Thoracic aorta (tissue), 2 donors: ENCODE measurements around the gene GPR17. TPM values are rescaled to one million over a fixed set of nuclear protein-coding genes. Genes with fewer than 3 reads are reported as not detected.

ENCODE experiments used
- ATAC-seq: fragments of 150-250 bp; one replicate; pipeline ENCODE4 v1.8.0; 2017; ENCODE audit warnings: low read depth; ENCODE audit not compliant: insufficient number of reproducible peaks, low FRiP score
- DNase-seq: peaks from one replicate; pipeline ENCODE4 v3.0.0-alpha.2; 2020; ENCODE audit warnings: low spot score
- H3K27ac ChIP-seq, 2 donors: fragments of 200-600 bp; sonication (generic); 1 replicate in 1 of 2; 2 replicates in 1 of 2; pipeline ENCODE4 v1.5.1; 2016; ENCODE audit warnings: mild to moderate bottlenecking in 2 of 2, moderate library complexity in 2 of 2
- H3K27me3 ChIP-seq: fragments of 200-600 bp; sonication (generic); replicated peaks from 2 replicates; pipeline ENCODE4 v1.6.0; 2016; ENCODE audit warnings: mild to moderate bottlenecking; ENCODE audit not compliant: insufficient read depth
- H3K36me3 ChIP-seq: fragments of 200-600 bp; sonication (generic); one replicate; pipeline ENCODE4 v1.5.1; 2016
- H3K4me1 ChIP-seq, 2 donors: fragments of 200-600 bp; sonication (generic); 1 replicate in 1 of 2; 2 replicates in 1 of 2; pipeline versions ENCODE4 v1.5.1 to v1.6.0; 2016; ENCODE audit warnings: low read depth in 2 of 2, mild to moderate bottlenecking in 1 of 2; ENCODE audit not compliant: control insufficient read depth in 1 of 2
- H3K4me3 ChIP-seq: fragments of 200-600 bp; sonication (generic); 2 replicates; pipeline ENCODE4 v1.5.1; 2016; ENCODE audit warnings: mild to moderate bottlenecking
- H3K9me3 ChIP-seq: fragments of 200-600 bp; sonication (generic); 2 replicates; pipeline ENCODE4 v1.5.1; 2016
- CTCF ChIP-seq: fragments of 200-600 bp; sonication (generic); IDR thresholded peaks from one replicate; pipeline ENCODE4 v1.5.1; 2019; ENCODE audit warnings: antibody characterized with exemption
- total RNA-seq, 2 donors: library from RNA; depleted of rRNA; stranded (reverse); fragments of >200 nt; gene quantifications; one replicate each; pipeline versions ENCODE4 v1.1.0 to v1.2.3, GENCODE V29; 2016

GPR17 gene
- total RNA-seq, 2 donors from 2014 or later = not detected

GRCh38 chr2:127598711-127599110 lies 47.2 kb upstream of the GPR17 start:
- DNase-seq (no peak), ATAC-seq (no peak)
- Histone ChIP-seq H3K27me3 (no peaks in the 10 kb centered on the region), H3K36me3 (no peaks in the 10 kb centered on the region), H3K27ac (no peak overlapping the region), H3K9me3 (no peaks in the 10 kb centered on the region), H3K4me1 (peaks cover 0 to 6% of the 10 kb centered on the region in 2 donors), H3K4me3 (no peak overlapping the region)
- no peak for TF ChIP-seq CTCF

GRCh38 chr2:127599211-127599610 lies 46.7 kb upstream of the GPR17 start:
- Histone ChIP-seq H3K4me3 (no peak overlapping the region), H3K4me1 (peaks cover 0 to 6% of the 10 kb centered on the region in 2 donors), H3K36me3 (no peaks in the 10 kb centered on the region), H3K27ac (no peak overlapping the region), H3K27me3 (no peaks in the 10 kb centered on the region), H3K9me3 (no peaks in the 10 kb centered on the region)
- no peak for ATAC-seq
- no peak for TF ChIP-seq CTCF
- no peak for DNase-seq

- H3K4me3 ChIP-seq = no peak overlapping the region
- no peaks in the 10 kb centered on the region for H3K9me3 ChIP-seq
- no peaks in the 10 kb centered on the region for H3K4me1 ChIP-seq
- DNase-seq = no peak
- no peak overlapping the region for H3K27ac ChIP-seq
- no peak for ATAC-seq
- no peaks in the 10 kb centered on the region for H3K27me3 ChIP-seq
- H3K36me3 ChIP-seq = no peaks in the 10 kb centered on the region
- TF ChIP-seq CTCF = no peak
Observed at GRCh38 chr2:127604986-127605385, 41.0 kb upstream of the GPR17 start.

- Histone ChIP-seq H3K9me3 (no peaks in the 10 kb centered on the region), H3K27ac (no peak overlapping the region), H3K36me3 (no peaks in the 10 kb centered on the region), H3K4me3 (no peak overlapping the region), H3K4me1 (no peaks in the 10 kb centered on the region), H3K27me3 (no peaks in the 10 kb centered on the region)
- no peak for ATAC-seq
- TF ChIP-seq CTCF = no peak
- no peak for DNase-seq
Observed at GRCh38 chr2:127605691-127606263, 40.2 kb upstream of the GPR17 start.

- H3K27me3 ChIP-seq = no peaks in the 10 kb centered on the region
- no peaks in the 10 kb centered on the region for H3K4me1 ChIP-seq
- no peaks in the 10 kb centered on the region for H3K36me3 ChIP-seq
- no peak for ATAC-seq
- TF ChIP-seq CTCF = no peak
- no peak for DNase-seq
- H3K9me3 ChIP-seq = no peaks in the 10 kb centered on the region
- H3K27ac ChIP-seq = no peak overlapping the region
- no peak overlapping the region for H3K4me3 ChIP-seq
Observed at GRCh38 chr2:127606625-127607398, 39.1 kb upstream of the GPR17 start.
